Pulmonary artery endothelial cell (primary cell): ENCODE data around the gene EXD3. TPM values are rescaled to one million over a fixed set of nuclear protein-coding genes. Genes with fewer than 3 reads are reported as not detected.

Experiments
- DNase-seq: peaks from one replicate; pipeline ENCODE4 v3.0.0-alpha.2; 2011; ENCODE audit warnings: low read depth, low spot score
- total RNA-seq: library from RNA; depleted of rRNA; stranded (reverse); fragments of >200 nt; gene quantifications from 2 replicates; pipeline ENCODE4 v1.2.3, GENCODE V29; 2014

Gene EXD3
- total RNA-seq, 1 donor from 2014 or later, result 24.3 TPM

GRCh38 chr9:137432687-137433348, 9.9 kb upstream of the EXD3 start:
- DNase-seq, result no peak

- no peak for DNase-seq
Observed at GRCh38 chr9:137431416-137431931, 8.5 kb upstream of the EXD3 start.

GRCh38 chr9:137430723-137431415, 7.9 kb upstream of the EXD3 start:
- no peak for DNase-seq

GRCh38 chr9:137429974-137430722, 7.2 kb upstream of the EXD3 start:
- DNase-seq, result no peak

GRCh38 chr9:137429546-137429890, 6.6 kb upstream of the EXD3 start:
- no peak for DNase-seq

- no peak for DNase-seq
Observed at GRCh38 chr9:137428841-137429545, 6.0 kb upstream of the EXD3 start.

GRCh38 chr9:137428311-137428630, 5.3 kb upstream of the EXD3 start:
- no peak for DNase-seq

- no peak for DNase-seq
Observed at GRCh38 chr9:137427454-137428310, 4.7 kb upstream of the EXD3 start.

GRCh38 chr9:137426018-137426681, 3.2 kb upstream of the EXD3 start:
- no peak for DNase-seq

- DNase-seq, result no peak
Observed at GRCh38 chr9:137423514-137424291, 741 bp upstream of the EXD3 start.

GRCh38 chr9:137421838-137422603, 941 bp downstream of the EXD3 start:
- DNase-seq, result no peak

- no peak for DNase-seq
Observed at GRCh38 chr9:137417161-137418021, 5.6 kb downstream of the EXD3 start.

- no peak for DNase-seq
Observed at GRCh38 chr9:137416563-137417151, 6.3 kb downstream of the EXD3 start.

GRCh38 chr9:137416006-137416562, 6.9 kb downstream of the EXD3 start:
- no peak for DNase-seq

GRCh38 chr9:137415451-137415850, 7.5 kb downstream of the EXD3 start:
- DNase-seq, result no peak

GRCh38 chr9:137412431-137412830, 10.5 kb downstream of the EXD3 start:
- no peak for DNase-seq
